CD4-positive, alpha-beta T cell treated with Interleukin-2 at 100 ng/mL for 4 hours (primary cell): ENCODE data around the gene RND2.
"Not testable (repeated sequence)": the region's sequence is repeated elsewhere in the genome, so short reads cannot be mapped to it uniquely, and the experiment has no call there.

ENCODE experiments used
- DNase-seq: peaks from one replicate; pipeline ENCODE4 v3.0.0-alpha.2; 2020; ENCODE audit warnings: low spot score

The RND2 gene

DNA sequence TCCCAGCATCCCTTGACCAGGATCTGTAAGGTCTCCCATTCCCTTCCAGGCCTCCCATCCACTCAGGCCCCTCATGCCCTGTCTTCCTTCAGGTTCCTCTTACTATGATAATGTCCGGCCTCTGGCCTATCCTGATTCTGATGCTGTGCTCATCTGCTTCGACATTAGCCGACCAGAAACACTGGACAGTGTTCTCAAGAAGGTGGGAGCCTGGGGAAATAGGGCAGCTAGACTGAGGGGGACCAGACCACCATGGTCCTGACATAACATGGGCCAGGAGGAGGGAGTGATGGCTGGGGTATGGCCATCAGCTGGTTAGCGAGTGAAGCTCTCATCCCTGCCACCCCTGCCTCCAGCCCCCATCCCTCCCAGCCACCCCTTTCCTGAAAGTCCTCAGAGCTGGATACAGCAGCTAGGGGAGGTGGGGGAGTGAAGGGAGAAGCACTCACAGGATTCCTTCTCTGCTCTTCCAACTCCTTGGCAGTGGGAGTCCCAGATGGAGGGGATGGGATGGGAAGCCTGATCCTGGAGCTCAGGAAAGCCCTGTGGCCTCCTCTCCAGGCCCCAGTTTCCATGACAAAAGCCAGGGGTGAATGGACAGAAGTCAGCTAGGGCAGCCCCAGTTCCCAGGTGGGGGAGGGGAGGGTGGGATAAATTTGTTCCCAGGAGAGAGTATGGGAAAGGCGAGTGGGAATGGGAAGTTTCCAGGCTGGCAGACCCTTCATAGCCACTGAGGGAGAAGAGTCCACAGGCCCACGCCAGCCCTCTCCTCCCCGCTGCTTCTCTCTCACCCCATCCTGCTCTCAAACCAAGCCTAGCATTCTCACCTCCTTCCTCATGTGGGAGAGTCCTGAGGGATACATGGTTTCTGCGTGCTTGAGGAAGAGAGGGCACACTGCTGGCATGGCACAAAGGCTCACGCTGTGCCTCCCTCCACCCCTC lies 2.3 kb downstream of the RND2 start:
- DNase-seq, result no peak

DNA sequence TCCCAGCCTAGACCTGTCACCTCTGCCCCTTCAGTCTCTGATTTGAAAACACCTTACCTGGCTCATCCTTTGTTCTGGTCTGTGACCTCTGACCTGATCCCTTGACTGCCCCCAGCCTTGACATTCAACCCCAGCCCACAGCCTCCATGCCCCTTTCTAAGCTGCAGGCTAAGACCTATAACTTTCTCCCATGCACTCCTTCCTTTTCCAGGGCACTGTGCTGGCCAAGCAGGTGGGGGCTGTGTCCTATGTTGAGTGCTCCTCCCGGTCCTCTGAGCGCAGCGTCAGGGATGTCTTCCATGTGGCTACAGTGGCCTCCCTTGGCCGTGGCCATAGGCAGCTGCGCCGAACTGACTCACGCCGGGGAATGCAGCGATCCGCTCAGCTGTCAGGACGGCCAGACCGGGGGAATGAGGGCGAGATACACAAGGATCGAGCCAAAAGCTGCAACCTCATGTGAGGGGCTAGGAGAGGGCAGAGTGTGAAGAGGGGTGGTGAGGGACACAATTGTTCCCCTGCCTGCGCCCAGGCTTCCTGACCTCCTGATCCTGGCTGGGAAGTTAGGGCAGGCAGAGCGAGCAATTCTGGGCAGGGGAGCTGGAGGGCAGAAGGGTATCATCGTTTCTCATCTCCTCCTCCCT lies 3.3 kb downstream of the RND2 start:
- DNase-seq, result no peak

DNA sequence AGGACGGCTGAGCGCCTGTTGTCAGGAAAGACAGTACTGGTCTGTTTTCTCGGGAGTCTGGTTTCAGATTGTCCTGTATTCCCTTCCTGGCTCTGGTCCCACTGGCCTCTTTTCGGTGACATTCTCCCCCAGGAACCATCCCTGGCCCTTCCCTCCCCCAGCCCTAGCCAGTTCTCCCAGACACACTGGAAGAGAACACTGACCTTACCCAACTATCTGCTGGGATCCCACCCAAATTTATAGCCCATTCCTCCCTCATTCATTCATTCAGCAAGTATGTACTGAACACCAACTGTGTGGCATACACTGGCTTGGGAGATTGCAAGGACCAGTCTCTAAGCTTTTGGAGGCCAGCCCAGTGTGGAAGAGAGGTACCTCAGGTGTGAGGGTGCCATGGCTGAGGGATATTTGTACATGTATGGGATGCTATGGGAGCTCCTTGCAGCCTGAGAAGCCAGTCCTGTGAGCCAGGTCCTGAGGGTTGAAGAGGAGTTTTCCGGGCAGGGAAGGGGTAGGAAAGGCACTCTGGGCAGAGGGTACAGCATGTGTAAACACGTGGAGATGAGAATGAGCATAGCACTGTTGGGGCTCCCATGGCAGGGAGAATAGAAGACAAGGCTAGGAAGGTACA lies 5.2 kb downstream of the RND2 start:
- DNase-seq, result no peak

DNA sequence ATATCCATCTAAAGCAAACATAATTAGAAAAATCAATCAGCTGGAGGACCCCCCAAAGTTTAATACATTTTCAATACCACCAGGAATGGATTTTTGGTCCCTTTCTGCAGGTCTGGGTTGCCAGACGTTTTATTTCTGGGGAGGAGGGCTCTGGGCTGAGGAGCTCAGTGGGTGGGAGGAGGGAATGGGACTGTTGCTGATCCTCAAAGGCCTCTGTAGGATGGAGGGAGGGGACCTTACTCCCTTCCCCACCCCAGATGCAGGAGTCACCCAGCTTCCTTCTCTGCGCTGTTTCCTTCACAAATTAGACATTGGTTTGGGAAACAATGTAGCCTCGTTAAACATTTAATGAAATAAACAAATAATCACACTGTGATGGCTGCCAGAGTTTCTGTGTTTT lies 6.6 kb downstream of the RND2 start:
- no peak for DNase-seq

DNA sequence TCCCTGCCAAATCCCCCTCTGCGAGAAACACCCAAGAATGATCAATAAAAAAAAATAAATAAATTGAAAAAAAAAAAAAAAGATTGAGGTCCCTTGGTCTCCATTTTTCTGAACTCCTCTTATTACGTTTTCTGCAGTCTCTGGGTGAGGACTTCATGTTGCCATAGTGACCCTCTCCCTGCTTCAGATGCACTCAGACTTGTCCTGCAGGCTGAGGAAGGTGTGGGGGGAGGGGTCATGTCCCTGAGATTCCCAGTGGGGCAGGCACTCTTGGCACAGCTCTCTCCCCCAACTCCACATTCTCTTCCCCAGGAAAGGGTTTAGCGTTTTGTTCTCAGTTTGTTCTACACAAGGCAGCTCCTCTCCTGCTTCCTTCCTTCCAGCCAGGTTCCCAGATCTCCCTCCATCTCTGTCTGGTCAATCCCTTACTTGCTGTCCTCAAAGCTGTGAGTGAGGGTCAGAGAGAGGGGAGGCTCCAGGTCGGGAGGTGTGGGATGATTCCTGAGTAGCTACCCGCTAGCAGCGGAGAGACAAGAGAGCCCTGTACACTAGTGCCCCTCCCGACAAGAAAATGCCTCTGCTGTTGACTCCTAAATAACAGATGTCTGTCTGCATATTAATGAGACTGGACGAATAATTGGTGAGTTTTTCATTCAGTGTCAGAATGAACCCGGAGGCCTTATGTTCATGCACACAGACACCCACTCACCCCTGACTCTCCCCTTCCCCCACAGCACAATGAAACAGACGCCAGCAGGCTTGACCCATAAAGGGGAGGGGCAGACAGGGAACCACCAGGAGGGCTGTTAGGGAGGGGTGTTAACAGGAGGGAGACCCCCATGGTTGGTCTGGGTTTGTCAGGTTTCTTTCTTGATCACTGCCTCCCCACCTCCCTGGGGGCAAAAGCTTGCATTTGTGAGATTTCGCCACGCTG lies 9.2 kb downstream of the RND2 start:
- DNase-seq, result no peak

DNA sequence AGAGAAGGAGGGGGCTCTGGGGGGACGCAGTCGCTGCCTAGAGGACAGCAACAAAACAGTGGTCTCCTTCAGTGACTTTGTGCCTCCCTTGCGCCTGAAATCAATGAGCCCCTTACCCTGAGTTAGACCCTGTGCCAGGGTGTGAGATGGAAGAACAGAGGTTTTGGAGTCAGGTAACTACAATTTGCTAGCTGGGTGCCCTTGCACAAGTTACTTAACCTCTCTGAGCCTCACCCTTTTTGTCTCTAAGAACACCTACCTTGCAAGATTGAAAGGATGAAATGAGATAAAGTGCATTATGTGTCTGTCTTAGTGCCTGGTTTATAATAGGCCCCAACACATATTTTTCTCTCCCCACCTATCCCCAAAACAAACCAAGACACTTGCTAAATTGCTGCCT lies 9.9 kb downstream of the RND2 start:
- no peak for DNase-seq

DNA sequence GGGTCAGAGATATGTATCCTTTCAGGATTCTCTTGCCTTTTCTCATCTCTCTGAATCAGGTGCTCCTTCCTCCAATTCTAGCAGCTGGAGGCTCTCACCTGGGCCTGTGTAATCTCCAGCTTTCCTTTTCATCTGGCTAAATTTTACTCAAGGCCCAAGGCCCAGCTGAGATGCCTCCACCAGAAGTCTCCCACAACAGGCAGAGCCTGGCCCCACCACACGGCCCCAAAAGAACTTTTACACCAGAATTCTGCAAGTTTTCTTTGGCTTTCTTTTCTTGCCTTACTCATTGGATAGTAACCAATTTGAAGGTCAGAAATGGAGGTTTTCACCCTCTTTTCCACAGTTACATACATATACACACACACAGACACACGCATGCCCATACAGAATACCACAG lies 14.6 kb downstream of the RND2 start:
- DNase-seq, result no peak

DNA sequence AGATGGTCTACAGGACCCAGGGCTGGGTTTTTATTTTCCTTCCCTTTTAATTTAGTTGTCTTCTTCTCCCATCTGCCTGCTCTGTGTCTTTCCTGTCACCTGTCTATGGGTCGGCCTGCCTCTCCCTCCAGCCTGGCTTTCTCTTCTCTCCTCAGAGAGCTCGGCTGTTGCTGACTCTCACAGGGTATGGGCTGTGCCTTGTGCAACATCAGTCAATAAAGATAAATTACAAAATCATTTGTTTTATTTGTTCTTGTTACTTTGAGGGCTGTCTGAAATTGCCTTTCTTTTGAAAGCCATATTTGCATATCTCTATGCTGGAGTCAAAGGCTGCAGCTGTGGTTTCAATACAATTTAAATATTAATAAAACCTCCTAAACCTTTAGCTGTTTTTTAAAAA lies 15.6 kb downstream of the RND2 start:
- no peak for DNase-seq

DNA sequence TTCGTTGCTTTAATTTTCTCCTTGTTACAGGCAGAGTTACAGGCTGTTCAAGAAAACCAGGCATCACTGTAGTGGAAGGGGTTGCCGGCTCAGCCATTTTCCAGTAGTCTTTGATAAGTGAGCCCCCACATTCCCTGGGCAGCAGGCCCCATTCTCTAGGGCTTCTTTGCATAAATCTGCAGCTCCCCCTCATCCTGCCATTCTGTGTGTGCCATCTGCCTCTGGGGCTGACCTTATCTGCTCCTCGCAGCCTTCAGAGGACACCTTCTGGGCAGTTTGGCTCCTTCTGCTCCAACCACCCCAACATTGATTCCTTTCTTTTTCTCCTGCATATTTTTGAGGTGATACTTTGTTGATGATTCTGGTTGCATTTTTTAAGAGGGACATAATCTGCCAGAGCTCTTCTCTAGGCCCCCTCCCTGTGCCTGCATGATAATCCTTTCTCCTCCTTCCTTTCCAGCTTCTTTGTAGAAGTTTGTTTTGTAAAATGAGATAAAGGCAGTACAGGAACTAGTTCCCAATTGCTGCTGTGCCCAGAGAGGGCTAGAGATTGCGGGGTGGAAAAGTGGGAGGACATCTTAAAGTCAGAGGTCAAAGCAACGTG lies 17.1 kb downstream of the RND2 start:
- no peak for DNase-seq

DNA sequence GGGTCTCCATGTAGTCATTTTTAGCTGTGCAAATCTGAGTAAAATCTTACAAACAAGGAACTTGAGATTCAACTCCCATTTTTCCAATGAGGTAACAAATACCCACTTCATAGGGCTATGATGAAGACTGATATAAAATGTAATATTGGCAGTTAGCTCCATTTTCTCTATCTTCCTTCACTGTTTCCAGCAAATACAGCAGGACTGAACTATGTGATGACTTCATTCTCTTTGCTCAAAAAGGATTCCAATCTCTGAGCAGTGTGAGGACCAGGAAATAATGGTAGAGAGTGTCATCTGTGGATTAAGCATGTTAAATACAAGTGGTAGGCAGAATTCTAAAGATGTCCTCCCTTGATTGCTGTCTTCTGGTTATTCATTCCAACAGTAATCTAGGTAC lies 18.3 kb downstream of the RND2 start:
- DNase-seq, result no peak

DNA sequence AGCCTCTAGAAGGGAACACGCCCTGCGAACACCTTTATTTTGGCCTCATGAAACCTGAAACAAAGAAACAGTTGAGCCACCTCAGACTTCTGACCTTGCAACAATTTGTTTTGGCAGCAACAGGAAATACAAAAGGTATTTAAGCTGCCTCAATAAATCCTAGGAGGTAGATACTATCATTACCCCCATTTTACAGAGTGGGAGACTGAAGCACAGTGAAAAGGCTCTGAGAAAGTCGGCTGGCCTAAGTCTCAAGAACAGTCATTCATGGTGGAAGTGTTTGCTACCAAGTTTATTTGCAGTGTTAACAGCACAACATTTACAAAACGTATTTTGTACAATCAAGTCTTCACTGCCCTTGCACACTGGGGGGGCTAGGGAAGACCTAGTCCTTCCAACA lies 19.0 kb downstream of the RND2 start:
- DNase-seq, result no peak

DNA sequence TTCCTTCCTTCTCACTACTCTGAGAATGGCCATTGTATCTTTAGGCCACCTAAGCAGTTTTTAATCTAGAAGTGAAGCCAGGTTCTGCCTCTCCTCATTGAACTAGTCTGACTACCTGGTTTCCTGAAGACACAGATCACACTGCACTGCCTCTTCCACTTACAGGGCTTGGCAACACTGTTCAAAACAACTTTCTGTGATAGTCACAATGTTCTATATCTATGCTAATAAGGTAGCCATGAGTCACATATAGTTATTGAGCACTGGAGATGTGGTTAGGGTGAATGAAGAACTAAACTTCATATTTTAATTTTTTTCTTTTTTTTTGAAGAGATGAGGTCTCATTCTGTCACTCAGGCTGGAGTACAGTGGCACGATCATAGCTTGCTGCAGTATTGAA lies 26.9 kb downstream of the RND2 start:
- DNase-seq, result no peak

DNA sequence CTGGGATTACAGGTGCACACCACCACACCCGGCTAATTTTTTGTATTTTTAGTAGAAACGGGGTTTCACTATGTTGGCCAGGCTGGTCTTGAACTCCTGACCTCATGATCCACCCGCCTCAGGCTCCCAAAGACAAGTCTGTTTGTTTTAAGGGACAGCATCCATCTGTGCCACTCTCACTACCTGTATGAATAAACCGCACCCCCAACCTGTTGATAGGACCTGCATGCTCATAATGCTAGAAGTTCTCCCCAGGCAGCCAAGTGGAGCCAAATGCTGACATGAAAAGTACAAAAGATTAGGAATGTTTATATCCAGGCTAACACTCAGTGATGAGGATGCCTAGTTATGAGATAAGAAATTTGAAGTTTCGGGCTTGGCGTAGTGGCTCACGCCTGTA lies 28.0 kb downstream of the RND2 start:
- DNase-seq, result not testable (repeated sequence)

DNA sequence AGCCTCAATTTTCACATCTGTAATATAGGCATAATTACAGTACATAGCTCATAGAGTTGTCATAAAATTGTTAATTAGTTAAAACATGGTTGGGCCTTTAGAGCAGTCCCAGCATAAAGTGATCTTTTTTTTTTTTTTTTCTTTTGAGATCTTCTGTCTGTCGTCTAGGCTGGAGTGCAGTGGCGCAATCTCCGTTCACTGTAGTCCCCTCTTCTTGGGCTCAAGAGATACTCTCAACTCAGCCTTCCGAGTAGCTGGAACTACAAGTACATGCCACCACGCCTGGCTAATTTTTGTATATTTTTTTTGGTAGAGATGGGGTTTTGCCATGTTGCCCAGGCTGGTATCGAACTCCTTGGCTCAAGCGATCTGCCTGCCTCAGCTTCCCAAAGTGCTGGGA lies 31.0 kb downstream of the RND2 start:
- no peak for DNase-seq

DNA sequence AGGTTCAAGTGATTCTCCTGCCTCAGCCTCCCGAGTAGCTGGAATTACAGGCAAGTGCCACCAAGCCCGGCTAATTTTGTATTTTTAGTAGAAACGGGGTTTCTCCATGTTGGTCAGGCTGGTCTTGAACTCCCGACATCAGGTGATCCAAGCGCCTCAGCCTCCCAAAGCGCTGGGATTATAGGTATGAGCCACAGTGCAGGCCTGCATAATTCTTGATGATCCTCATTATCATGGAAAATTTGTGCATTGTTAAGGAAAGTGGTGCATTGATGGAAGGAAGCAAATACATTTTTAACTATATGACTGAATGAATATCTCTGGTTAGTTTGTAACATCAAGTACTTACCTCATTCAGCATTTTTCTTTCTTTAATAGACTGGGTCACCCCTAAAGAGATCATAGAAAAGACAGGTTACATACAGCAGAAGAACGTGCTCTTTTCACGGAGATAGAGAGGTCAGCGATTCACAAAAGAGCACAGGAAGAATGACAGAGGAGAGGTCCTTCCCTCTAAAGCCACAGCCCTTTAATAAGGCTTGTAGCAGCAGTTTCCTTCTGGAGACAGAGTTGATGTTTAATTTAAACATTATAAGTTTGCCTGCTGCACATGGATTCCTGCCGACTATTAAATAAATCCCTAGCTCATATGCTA lies 38.1 kb downstream of the RND2 start:
- no peak for DNase-seq

DNA sequence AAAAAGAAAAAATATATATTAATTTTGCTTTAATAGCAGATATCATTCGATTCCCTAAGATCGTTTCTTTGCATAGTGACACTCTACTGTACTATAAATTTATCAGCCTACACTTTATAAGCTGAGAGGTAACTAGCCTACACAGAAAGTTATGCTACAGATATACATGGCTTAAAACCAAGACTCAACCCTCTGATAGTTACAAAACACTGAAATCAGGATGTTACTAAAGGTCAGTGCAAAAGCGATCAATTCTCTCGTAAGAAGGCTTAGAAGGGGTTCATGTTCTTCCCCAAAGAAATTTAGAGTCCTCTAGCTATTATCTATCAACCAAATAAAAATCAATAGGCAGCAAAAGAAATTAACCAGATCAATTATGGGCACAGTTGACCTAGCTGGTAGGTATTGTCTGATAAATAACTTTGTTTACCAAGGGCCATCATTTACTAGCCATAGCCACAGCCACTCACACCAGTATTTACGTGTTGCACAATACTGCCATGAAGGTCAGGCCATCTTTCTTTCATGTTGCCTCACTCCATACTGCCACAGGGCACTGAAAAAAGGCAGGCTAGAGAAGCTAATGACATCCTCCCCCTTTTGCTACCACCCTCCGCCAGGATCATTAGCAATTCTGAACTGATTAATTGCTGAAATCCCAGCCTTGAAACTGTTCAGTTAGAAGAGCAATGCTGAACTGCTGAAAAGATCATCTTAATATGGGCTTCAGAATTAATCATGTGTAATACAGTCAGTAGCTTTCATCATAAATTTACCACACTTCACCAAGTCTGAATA lies 43.7 kb downstream of the RND2 start:
- DNase-seq, result no peak

DNA sequence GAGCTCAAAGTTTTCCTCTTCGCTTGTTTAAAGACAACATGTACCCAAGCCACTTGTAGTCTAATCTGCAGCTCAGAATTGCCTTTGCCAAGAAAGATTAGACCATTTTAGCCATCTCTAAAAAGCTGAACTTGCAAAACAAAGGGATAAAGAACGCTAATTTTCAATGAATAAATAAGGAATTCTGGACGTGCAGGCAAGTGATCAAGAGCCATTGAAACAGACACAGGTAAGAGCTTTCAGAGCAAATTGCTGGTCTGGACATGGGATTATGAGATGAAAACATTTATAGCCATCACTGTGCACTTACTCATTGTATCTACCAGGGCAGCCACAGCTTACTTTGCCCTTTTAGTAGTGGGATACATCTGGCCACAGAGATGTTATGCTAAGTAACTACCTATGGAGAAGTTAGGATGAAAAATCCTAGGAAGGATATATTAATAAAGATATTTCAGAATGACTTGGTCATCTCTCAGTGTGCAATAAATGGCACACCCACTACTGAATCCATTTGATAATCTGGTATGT lies 44.4 kb downstream of the RND2 start:
- no peak for DNase-seq

DNA sequence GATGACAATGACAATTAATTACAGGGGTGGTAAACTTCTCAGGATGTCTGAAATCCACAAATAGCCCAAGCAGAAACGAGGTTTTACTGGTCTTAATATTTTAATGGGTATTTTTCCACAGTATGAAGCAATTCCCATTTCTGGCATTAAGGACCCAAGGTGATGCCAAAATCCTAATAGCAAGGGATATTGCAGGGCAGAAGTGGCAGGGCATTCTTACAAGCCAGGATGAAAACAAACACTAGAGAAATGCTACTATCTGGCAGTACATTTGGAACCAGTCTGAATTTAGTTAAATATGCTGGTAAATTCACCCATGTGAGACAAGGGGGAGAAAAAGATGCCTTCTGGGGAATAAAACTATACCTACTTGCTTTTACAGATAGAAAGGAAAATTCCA lies 45.2 kb downstream of the RND2 start:
- DNase-seq, result no peak

DNA sequence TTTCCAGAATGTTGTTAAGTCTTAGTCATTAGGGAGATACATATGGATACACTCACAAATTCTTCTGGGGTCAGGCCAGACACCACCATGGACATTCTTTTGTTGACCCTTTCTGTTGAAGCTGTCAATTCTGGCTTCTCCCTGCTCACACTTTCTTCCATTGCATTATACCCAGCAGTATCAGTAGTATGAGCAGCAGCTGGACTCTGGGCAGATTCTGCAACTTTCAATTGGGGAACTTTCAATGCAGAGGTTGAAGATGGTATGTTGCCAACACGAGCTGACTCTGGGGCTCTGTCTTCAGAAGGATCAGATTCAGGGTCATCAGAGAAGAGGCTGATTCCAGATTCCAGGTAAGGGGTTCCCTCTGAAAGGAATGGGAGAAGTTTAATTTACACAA lies 45.8 kb downstream of the RND2 start:
- no peak for DNase-seq

DNA sequence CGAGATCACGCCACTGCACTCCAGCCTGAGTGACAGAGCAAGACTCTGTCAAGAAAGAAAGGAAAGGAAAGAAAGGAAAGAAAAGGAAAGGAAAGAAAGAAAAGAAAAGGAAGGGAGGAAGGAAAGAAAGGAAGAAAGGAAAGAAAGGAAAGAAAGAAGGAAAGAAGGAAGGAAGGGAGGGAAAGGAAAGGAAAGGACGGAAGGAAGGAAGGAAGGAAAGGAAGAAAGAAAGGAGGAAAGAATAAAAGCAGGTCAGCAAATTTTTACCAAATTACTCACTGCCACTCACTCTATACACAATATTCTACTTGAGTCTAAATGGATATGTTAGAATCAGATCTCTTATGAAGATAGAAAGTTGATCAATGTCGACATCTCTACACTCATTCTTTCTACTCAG lies 49.8 kb downstream of the RND2 start:
- no peak for DNase-seq
